ENCODE data around the gene BBS1.

DNA sequence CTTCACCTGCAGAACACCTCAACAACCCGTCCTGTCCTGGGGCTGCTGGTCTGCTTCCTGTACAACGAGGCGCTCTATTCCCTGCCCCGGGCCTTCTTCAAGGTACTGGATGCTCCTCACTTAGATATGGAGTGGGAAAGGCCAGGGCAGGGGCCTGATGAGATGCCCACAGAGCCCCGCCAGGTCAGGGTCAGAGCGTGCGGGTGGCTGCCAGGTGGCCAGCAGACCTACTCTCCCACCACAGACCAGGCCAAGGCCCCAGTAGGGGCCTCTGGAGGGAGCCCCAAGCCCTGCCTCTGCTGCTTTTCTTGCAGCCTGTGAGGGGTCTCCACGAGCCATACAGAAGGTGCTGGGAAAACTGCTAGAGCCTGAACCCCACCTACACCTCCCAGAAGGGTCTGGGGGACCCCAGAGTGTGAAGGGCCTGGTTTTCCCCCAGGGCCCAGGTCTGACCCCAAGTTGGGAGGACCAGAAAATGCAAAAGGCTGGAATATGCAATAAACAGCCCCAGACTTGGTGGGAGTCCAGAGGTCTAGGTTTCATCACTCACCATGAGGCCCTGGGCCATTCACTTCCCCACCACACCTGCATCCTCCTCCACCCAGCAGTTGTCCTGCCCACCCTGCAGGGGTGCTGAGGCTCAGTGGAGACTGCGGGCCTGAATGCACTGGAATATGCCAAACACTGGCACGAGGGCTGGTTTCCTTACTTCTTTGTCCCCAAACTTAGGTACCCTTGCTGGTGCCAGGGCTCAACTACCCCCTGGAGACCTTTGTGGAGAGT is 20.7 kb downstream of the BBS1 start:
- TF ChIP-seq, protein P1, sequence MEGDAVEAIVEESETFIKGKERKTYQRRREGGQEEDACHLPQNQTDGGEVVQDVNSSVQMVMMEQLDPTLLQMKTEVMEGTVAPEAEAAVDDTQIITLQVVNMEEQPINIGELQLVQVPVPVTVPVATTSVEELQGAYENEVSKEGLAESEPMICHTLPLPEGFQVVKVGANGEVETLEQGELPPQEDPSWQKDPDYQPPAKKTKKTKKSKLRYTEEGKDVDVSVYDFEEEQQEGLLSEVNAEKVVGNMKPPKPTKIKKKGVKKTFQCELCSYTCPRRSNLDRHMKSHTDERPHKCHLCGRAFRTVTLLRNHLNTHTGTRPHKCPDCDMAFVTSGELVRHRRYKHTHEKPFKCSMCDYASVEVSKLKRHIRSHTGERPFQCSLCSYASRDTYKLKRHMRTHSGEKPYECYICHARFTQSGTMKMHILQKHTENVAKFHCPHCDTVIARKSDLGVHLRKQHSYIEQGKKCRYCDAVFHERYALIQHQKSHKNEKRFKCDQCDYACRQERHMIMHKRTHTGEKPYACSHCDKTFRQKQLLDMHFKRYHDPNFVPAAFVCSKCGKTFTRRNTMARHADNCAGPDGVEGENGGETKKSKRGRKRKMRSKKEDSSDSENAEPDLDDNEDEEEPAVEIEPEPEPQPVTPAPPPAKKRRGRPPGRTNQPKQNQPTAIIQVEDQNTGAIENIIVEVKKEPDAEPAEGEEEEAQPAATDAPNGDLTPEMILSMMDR (IDR thresholded peaks at IDR 0.05 in 8 of 11, conservative IDR thresholded peaks at IDR 0.05 in 3 of 11), result no peak
- no peak for TF ChIP-seq POLR2A (IDR thresholded peaks at IDR 0.05)
